Esophagus (tissue), 2 donors: Measurements from ENCODE around the gene HSD17B11. TPM values are rescaled to one million over a fixed set of nuclear protein-coding genes. Genes with fewer than 3 reads are reported as not detected.
"Not testable (repeated sequence)": the region's sequence is repeated elsewhere in the genome, so short reads cannot be mapped to it uniquely, and the experiment has no call there.

Source experiments
- H3K27ac ChIP-seq, 2 donors: one replicate each; pipeline ENCODE4 v1.5.1; 2013; ENCODE audit warnings: low read depth in 2 of 2, mild to moderate bottlenecking in 2 of 2, inconsistent platforms in 1 of 2, low read length in 1 of 2, moderate library complexity in 1 of 2
- H3K27me3 ChIP-seq, 2 donors: one replicate each; pipeline ENCODE4 v1.6.1; 2013; ENCODE audit warnings: low read length in 2 of 2, control low read depth in 1 of 2, mild to moderate bottlenecking in 1 of 2; ENCODE audit not compliant: insufficient read depth in 2 of 2, control insufficient read depth in 1 of 2
- H3K36me3 ChIP-seq, 2 donors: one replicate each; pipeline ENCODE4 v1.6.1; 2013; ENCODE audit warnings: low read length in 1 of 2; ENCODE audit not compliant: control insufficient read depth in 2 of 2, insufficient read depth in 2 of 2
- H3K4me1 ChIP-seq, 2 donors: one replicate each; pipeline ENCODE4 v1.6.1; 2013; ENCODE audit warnings: low read length in 1 of 2; ENCODE audit not compliant: control insufficient read depth in 2 of 2, insufficient read depth in 2 of 2
- H3K4me3 ChIP-seq, 2 donors: one replicate each; pipeline ENCODE4 v1.5.1; 2013; ENCODE audit warnings: low read length in 2 of 2, mild to moderate bottlenecking in 2 of 2, low read depth in 1 of 2, moderate library complexity in 1 of 2
- H3K9me3 ChIP-seq, 2 donors: one replicate each; pipeline ENCODE4 v1.6.1; 2013; ENCODE audit warnings: mild to moderate bottlenecking in 2 of 2, low read depth in 1 of 2, low read length in 1 of 2, moderate library complexity in 1 of 2; ENCODE audit not compliant: control insufficient read depth in 2 of 2, insufficient read depth in 1 of 2
- WGBS, 2 donors: extraction: QIAGEN DNeasy Blood & Tissue Kit; methylation state at CpG; one replicate each; pipeline ENCODE4 v1.1.7; 2013; 5-methylcytosine and 5-hydroxymethylcytosine counted together
- polyA plus RNA-seq, 2 donors: library from polyadenylated mRNA; stranded (reverse); fragments of 200-250 nt; gene quantifications; one replicate each; pipeline ENCODE4 v1.2.3, GENCODE V29; 2013
- donor health status: healthy with polysubstance abuse.
- donor health status: Bipolar disorder and iron deficiency.

Gene HSD17B11
- polyA plus RNA-seq, 2 donors, result 6.6 to 9.9 TPM

DNA sequence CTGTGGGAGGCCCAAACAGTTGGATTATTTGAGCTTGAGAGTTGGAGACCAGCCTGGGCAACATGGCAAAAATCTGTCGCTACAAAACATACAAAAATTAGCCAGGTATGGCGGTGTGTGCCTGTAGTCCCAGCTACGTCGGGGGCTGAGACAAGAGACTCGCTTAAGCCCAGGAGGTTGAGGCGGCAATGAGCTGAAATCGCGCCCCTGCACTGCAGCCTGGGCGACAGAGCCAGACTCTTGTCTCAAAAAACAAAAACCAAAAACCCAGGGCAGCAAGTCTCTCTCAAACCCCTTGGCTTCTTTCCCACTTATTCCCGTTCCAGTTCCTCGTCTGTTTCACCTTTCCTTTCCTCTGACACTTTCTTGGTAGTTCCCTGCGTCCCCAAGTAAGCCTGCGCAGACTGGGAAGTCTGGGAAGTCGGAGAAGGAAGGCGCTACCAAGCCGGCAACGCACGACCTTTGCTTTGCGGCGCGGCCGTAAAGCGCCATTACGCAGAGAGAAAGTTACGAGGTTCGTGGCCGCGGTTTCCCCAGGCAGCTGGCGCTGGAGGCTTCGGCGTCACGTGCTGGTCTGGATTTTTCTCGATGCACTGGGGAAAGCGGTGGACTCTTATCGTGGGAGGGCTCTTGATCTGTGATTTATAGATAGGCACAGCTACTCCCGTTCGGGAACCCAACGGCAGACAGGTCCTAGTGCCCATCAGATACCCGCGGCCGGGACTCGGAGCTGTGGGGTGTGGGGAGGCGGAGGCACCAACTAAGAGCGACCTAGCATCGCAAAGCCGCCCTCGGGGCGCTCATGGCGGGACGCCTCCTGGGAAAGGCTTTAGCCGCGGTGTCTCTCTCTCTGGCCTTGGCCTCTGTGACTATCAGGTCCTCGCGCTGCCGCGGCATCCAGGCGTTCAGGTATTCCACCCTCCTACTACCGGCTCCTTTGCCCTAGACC lies 31.4 kb upstream of the HSD17B11 start, which contains the start of gene NUDT9:
Gene NUDT9 (plus strand): TSS at position 470 of the 949 bp plus-strand sequence. CDS start 333 bp downstream, at position 803.
- Histone ChIP-seq H3K4me1 (peaks cover 0 to 5% of the 10 kb centered on the region in 2 donors), H3K36me3 (no peaks in the 10 kb centered on the region), H3K27ac (peak within 1 kb of the TSS; percentile 95 to 98), H3K9me3 (no peaks in the 10 kb centered on the region), H3K27me3 (no peaks in the 10 kb centered on the region), H3K4me3 (peak within 1 kb of the TSS; percentile 72 to 99)
- 0 to 1% methylated on average over 58 of the region's 58 CpGs for WGBS, 2 donors

DNA sequence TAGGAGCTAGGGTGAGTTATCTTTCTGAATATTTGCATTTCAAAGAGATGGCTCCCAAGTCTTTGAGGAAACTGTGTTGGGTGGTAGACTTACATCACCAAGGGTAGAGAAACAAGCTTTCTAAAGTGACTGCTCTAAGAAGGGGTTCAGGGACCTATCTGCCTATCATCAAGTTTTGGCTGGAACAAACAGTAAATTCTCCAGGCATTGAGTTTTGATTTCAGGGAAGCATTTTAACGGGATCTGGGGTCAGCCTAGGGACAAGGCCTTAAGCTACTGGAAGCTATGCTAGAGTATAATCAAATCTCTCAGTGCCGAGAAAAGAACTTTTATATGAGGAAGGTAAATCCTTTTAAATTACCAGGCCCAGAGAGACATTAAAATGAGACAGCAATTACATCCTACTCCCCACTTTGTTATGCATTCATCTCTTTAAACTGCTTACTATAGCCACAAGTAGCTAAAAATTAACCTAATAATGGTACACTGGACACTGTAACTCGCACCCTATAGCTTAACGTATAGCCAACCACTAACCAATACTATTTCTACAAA lies 29.4 kb upstream of the HSD17B11 start:
- H3K27me3 ChIP-seq, result no peaks in the 10 kb centered on the region
- H3K4me1 ChIP-seq, result peaks cover 0 to 5% of the 10 kb centered on the region in 2 donors
- no peaks in the 10 kb centered on the region for H3K36me3 ChIP-seq
- H3K27ac ChIP-seq, result no peak overlapping the region
- no peak overlapping the region for H3K4me3 ChIP-seq
- WGBS, 2 donors, result 79 to 81% methylated on average over 4 of the region's 4 CpGs
- no peaks in the 10 kb centered on the region for H3K9me3 ChIP-seq

DNA sequence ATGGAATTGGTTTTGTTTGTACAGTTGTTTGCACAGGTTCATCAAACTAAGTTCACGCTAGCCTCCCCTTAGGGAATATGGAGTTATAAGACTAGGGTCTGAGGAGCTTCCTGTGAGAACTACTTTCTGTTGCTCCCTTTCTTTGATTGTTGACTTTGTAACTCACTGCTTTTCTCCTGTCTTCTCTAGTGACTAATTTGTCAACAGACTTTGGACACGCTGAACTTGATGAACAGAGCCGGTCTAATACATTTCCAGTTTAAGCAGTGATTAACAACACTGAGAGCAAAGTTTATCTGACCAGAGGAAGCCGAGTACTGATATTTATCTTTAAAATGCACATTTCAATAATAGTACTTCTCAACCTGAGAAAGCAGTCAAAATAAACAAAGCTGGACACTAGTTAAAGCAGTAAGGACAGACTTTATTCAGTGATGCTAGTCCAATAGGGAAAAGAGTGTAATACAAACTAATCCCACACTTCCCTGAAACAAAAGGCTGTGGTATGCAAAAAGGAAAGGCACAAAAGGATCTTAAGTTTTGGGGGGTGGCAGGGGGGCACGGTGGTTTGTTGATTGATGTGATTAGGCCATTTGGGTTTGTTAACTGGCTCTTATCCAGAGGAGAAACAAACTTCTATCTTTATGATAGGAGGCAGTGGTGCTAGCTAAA lies 28.7 kb upstream of the HSD17B11 start:
- no peak overlapping the region for H3K27ac ChIP-seq
- 21 to 32% methylated on average over 5 of the region's 5 CpGs for whole genome bisulfite sequencing, 2 donors

DNA sequence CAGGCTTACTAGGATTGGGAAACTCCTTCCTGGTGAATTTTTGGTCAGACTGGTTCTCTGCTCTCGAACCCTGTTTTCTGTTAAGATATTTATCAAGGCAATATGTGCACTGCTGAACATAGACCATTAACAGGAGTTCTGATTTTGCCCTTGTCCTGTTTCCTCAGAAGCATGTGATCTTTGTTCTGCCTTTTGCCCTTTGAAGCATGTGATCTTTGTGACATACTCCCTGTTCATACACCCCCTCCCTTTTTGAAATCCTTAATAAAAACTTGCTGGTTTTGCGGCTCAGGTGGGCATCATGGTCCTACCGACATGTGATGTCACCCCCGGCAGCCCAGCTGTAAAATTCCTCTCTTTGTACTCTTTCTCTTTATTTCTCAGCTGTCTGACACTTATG lies 27.4 kb upstream of the HSD17B11 start:
- not testable (repeated sequence) for H3K4me3 ChIP-seq, H3K9me3 ChIP-seq, H3K27me3 ChIP-seq, H3K4me1 ChIP-seq, H3K36me3 ChIP-seq, H3K27ac ChIP-seq
- WGBS, 2 donors, result 93 to 95% methylated on average over 4 of the region's 4 CpGs

More for the DNA sequence above, 28.7 kb upstream of the HSD17B11 start:
- Histone ChIP-seq H3K36me3 (no peaks in the 10 kb centered on the region), H3K27me3 (no peaks in the 10 kb centered on the region), H3K9me3 (no peaks in the 10 kb centered on the region), H3K4me3 (no peak overlapping the region), H3K4me1 (peaks cover 0 to 2% of the 10 kb centered on the region in 2 donors)

DNA sequence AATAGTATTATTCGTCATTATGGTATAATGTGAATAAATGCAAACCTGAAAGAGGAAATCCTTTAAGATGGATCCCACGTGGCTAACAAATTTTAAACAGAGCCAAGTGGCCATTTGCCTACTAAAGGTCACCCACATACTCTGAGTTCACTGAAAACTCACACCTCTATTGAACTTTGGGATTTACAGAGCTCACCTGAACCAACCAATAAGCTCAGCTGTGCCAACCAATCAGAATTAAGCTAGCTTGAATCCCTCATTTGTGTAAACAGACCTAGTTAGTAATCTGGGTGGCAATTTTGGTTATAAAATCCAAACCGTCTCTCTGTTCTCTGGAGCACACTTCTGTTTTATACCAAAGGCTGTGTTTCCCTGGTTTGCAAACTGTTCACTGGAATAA lies 26.0 kb upstream of the HSD17B11 start:
- H3K36me3 ChIP-seq, result no peaks in the 10 kb centered on the region
- no peaks in the 10 kb centered on the region for H3K27me3 ChIP-seq
- peaks cover 0 to 2% of the 10 kb centered on the region in 2 donors for H3K4me1 ChIP-seq
- H3K4me3 ChIP-seq, result no peak overlapping the region
- no peaks in the 10 kb centered on the region for H3K9me3 ChIP-seq
- H3K27ac ChIP-seq, result no peak overlapping the region
- 68 to 75% methylated on average over 3 of the region's 3 CpGs for WGBS, 2 donors

DNA sequence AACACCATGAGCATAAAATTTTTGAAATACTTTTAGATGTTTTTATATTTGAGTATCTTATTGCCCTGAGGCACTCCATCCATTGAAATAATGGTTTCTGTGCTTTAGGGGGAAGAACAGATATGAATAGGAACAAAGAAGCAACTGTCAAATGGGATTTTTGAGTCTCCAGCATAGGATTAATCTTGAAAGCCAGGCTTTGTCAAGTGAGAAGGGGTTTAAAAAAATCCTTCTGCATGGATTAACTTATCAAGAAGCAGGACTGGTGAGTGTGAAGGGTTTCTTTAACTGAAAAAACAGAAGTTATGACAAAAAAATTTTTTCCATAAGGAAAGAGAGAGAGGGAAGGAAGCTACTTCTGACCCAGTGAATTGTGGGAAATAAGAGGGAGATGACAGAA lies 23.8 kb upstream of the HSD17B11 start:
- Histone ChIP-seq H3K36me3 (no peaks in the 10 kb centered on the region), H3K27me3 (no peaks in the 10 kb centered on the region), H3K4me3 (no peak overlapping the region), H3K9me3 (no peaks in the 10 kb centered on the region), H3K27ac (no peak overlapping the region), H3K4me1 (no peaks in the 10 kb centered on the region)

DNA sequence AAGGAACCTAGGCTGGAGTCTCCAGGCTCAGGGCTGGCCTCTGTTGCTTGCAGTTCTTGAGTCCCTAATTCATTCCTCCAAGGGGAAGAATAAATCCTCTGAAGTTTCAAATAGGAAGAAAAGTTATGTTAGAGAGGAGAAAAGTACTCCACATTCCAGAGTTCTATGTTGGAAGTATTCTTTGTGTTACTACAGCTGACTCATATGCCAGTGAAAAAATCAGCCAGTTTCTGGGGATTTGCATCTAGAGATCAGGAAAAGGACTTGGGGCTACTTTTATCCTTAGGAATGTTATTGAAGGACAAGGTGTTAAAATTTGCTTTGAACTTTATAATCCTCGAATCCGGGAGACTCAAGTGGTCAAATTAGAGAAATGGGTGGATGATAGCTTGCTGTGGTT lies 19.7 kb upstream of the HSD17B11 start:
- no peak overlapping the region for H3K27ac ChIP-seq
- no peak overlapping the region for H3K4me3 ChIP-seq
- no peaks in the 10 kb centered on the region for H3K4me1 ChIP-seq
- no peaks in the 10 kb centered on the region for H3K9me3 ChIP-seq
- WGBS, 2 donors, result 81 to 86% methylated on average over 2 of the region's 2 CpGs
- no peaks in the 10 kb centered on the region for H3K27me3 ChIP-seq
- no peaks in the 10 kb centered on the region for H3K36me3 ChIP-seq

DNA sequence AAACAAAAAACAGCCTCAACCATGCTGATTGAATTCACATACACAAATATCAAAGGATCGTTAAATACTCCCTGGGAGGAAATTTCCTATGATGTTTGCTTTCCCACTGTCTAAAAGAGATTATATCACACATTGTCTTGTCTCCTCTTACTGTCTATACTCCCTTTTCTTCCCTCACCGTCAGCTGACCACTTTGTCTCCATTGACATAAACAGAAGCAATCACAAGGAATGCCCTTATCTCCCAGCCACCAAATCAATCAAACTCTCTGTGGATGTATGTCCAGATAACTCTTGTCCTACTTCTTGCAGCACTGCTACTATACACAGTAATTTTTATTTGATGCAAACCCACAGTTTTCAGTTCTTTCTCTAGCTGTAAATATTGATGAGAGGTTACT lies 19.2 kb upstream of the HSD17B11 start:
- no peaks in the 10 kb centered on the region for H3K4me1 ChIP-seq
- no peaks in the 10 kb centered on the region for H3K9me3 ChIP-seq
- 47 to 56% methylated on average over 2 of the region's 2 CpGs for WGBS, 2 donors
- H3K27me3 ChIP-seq, result no peaks in the 10 kb centered on the region
- H3K36me3 ChIP-seq, result no peaks in the 10 kb centered on the region
- H3K4me3 ChIP-seq, result no peak overlapping the region
- no peak overlapping the region for H3K27ac ChIP-seq

DNA sequence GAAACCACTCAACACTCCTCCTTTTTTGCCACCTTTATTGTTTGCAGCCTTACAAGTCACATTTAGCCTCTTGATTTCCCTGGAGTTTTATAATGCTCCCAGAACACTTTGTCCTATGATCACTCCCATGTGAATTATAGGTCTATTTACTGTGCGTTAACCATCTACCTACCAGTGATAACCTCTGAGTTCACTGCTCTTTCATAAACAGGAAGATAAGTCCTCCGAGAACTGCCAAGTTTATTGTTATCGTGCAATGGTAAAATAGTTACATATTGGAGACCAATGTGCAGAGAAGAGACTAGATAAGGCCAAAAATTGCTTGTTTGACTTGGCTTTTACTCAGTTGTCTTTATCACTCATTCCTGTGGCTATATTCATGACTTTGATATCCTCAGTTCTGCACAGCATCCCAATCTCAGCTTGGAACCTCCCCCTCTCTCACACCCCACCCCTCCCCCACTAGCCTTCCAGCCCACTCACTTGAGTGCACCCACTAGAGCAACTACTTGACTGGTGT lies 18.5 kb upstream of the HSD17B11 start:
- Histone ChIP-seq H3K36me3 (no peaks in the 10 kb centered on the region), H3K4me1 (no peaks in the 10 kb centered on the region), H3K27ac (no peak overlapping the region), H3K27me3 (no peaks in the 10 kb centered on the region), H3K9me3 (no peaks in the 10 kb centered on the region), H3K4me3 (no peak overlapping the region)
- WGBS, 2 donors, result 57 to 68% methylated on average over 3 of the region's 3 CpGs
